Measurements from ENCODE around the gene OLFM2.

- no peak for TF ChIP-seq TAF1 (IDR thresholded peaks at IDR 0.05; ENCODE audit: low read depth, low read length)
- TF ChIP-seq POLR2A (IDR thresholded peaks at IDR 0.05; ENCODE audit: low read depth, low read length): no peak
- TF ChIP-seq POLR2AphosphoS5 (IDR thresholded peaks at IDR 0.05; ENCODE audit: low read depth, low read length): no peak
- no peak for TF ChIP-seq POU2F2 (IDR thresholded peaks at IDR 0.05; ENCODE audit: low read depth, low read length)
- TF ChIP-seq SPI1 (IDR thresholded peaks at IDR 0.05; ENCODE audit: low read depth, low read length): no peak
- no peak for TF ChIP-seq PAX5 (IDR thresholded peaks at IDR 0.05; ENCODE audit: insufficient read depth, low read length, severe bottlenecking)
These were observed 22.9 kb downstream of the OLFM2 start for GRCh38 chr19:9913237-9914000.

Measured in GM12891 (cell line).